BLaER1 treated with 17β-estradiol and CSF1 and Interleukin-3, amounts not matched to agents 10 nM and 100 nM (cell line): ENCODE results near the gene WDR4.

Source experiments
- H3K27ac ChIP-seq, 11 experiments: shearing (Covaris generic); formaldehyde crosslinking; 2 replicates each; pipeline ENCODE4 v1.8.1; 2022
- H3K27me3 ChIP-seq, 11 experiments: shearing (Covaris generic); formaldehyde crosslinking; 2 replicates each; pipeline ENCODE4 v1.8.1; 2022
- H3K36me3 ChIP-seq, 11 experiments: shearing (Covaris generic); formaldehyde crosslinking; 2 replicates each; pipeline ENCODE4 v1.8.1; 2022
- H3K4me1 ChIP-seq, 10 experiments: shearing (Covaris generic); formaldehyde crosslinking; 2 replicates each; pipeline ENCODE4 v1.8.1; 2022
- H3K4me2 ChIP-seq, 11 experiments: shearing (Covaris generic); formaldehyde crosslinking; 2 replicates each; pipeline ENCODE4 v1.8.1; 2022
- H3K4me3 ChIP-seq, 10 experiments: shearing (Covaris generic); formaldehyde crosslinking; 2 replicates each; pipeline ENCODE4 v1.8.1; 2022
- H3K9ac ChIP-seq, 11 experiments: shearing (Covaris generic); formaldehyde crosslinking; 2 replicates each; pipeline ENCODE4 v1.8.1; 2022
- H3K9me3 ChIP-seq, 11 experiments: shearing (Covaris generic); formaldehyde crosslinking; replicated peaks in 1 of 11; 2 replicates each; pipeline ENCODE4 v1.8.1; 2022
- H4K20me1 ChIP-seq, 11 experiments: shearing (Covaris generic); formaldehyde crosslinking; 2 replicates each; pipeline ENCODE4 v1.8.1; 2022
- Cebpa-rat ChIP-seq, 11 experiments: shearing (Covaris generic); IDR thresholded peaks; 2 replicates each; pipeline ENCODE4 v1.8.1; 2022

WDR4 gene

DNA sequence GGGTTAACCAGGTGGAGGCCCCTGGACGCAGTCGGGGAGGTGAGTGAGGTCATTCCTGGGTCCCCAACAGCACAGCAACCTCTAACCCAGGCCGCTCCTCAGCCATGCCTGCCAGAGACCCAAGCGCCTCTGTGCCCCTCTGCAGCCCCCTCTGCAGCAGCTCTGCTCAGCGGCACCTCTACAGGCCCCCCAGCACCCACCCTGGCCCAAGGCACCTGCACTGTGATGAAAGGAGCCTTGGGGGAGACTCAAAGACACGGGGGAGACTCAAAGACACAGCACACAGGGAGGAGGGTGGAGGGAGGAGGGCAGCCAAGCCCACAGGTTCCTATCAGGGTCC, 19.5 kb downstream of the WDR4 start:
- TF ChIP-seq Cebpa-rat (IDR thresholded peaks at IDR 0.05), result no peak
- no peak overlapping the region for H3K27ac ChIP-seq
- no peaks in the 10 kb centered on the region for H3K27me3 ChIP-seq
- H3K4me3 ChIP-seq, result no peak overlapping the region
- no peak overlapping the region for H3K4me2 ChIP-seq
- peaks cover 24 to 77% (median 60%) of the 10 kb centered on the region in 10 experiments for H3K4me1 ChIP-seq
- peaks cover 76 to 97% (median 94%) of the 10 kb centered on the region in 11 experiments for H3K36me3 ChIP-seq
- peaks cover 32 to 98% (median 97%) of the 10 kb centered on the region in 11 experiments for H4K20me1 ChIP-seq
- H3K9ac ChIP-seq, result no peak overlapping the region
- H3K9me3 ChIP-seq, result no peaks in the 10 kb centered on the region

GRCh38 chr21:42858957-42859890, 20.1 kb downstream of the WDR4 start:
- Histone ChIP-seq H3K9ac (peak overlapping the region in 6 of 11 experiments; percentile 5 to 56 (median 27); a peak in 4 of 22 replicates), H4K20me1 (peaks cover 25 to 98% (median 97%) of the 10 kb centered on the region in 11 experiments), H3K27me3 (0 out of 22 replicates have a peak, but pooled peaks cover 0 to 3% (median 0%) of the 10 kb centered on the region in 11 experiments), H3K4me3 (0 out of 20 replicates have a peak overlapping the region, but pooled peaks of 1 of the 10 experiments have one; percentile 0), H3K27ac (peak overlapping the region in 1 of 11 experiments; percentile 8; a peak in 1 of 22 replicates), H3K4me2 (peak overlapping the region in 9 of 11 experiments; percentile 40 to 89 (median 67); a peak in 17 of 22 replicates), H3K36me3 (peaks cover 76 to 97% (median 94%) of the 10 kb centered on the region in 11 experiments), H3K4me1 (peaks cover 24 to 77% (median 61%) of the 10 kb centered on the region in 10 experiments), H3K9me3 (no peaks in the 10 kb centered on the region)
- TF ChIP-seq Cebpa-rat (IDR thresholded peaks at IDR 0.05), result no peak

DNA sequence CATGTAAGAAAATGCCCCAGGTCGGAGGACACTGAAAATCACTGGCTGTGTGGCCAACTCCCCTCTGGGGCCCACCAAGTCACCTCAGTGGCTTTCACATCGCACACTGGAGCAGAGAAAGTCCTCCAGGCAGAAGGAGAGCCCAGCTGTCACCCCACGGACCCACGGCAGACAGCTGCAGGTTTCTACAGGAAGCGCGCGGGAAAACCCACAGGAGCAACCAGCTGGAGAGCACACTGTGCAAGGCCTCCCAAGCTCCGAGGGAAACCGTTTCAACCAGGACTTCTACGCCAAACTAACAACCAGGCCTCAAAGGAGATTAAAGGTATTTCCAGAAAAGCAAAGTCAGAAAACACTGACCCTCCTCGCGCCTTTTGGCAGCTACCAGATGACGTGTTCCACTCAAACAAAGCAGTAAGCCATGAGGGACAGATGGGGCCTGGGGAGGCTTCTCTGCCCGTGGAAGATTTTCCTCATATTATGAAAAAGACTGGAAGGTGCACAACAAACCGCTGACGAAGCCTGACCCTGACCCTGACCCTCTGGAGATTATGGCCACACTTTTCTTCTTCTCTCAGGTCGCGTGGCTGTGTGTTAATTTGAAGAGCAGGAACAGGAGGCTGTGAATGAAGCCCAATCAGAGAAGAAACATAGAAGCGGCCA, 21.0 kb downstream of the WDR4 start:
- no peak for TF ChIP-seq Cebpa-rat (IDR thresholded peaks at IDR 0.05)
- Histone ChIP-seq H3K4me2 (peak overlapping the region; percentile 22 to 89 (median 59); a peak in 20 of 22 replicates), H3K27me3 (peaks cover 0 to 11% (median 0%) of the 10 kb centered on the region in 11 experiments; a peak in 3 of 22 replicates), H3K9me3 (no peaks in the 10 kb centered on the region), H3K4me1 (peaks cover 24 to 81% (median 68%) of the 10 kb centered on the region in 10 experiments), H4K20me1 (peaks cover 24 to 99% (median 98%) of the 10 kb centered on the region in 11 experiments), H3K27ac (peak overlapping the region in 1 of 11 experiments; percentile 8; a peak in 2 of 22 replicates), H3K36me3 (peaks cover 82 to 98% (median 97%) of the 10 kb centered on the region in 11 experiments), H3K9ac (peak overlapping the region in 6 of 11 experiments; percentile 5 to 56 (median 27); a peak in 7 of 22 replicates), H3K4me3 (0 out of 20 replicates have a peak overlapping the region, but pooled peaks of 1 of the 10 experiments have one; percentile 0)

DNA sequence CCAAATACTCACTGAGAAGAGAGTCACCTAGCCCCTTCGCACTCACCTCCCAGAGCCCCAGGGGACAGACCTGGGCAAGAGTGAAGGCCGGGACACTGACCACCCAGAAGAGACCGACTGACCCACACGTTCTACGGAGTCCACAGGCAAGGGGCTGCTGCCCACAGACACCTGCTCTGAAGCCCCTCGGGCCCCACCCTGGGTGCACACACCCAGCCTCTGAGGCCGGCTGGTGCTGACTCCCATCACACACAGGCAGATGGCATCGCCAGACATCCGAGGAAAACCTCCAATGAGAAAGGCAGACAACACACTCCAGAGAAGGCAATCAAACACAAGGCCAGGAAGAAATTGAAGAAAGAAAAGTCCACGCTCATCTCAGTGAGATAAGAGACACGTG, 22.1 kb downstream of the WDR4 start:
- Histone ChIP-seq H3K9me3 (no peaks in the 10 kb centered on the region), H3K27me3 (peaks cover 0 to 11% (median 0%) of the 10 kb centered on the region in 11 experiments; a peak in 3 of 22 replicates), H4K20me1 (peaks cover 24 to 99% (median 98%) of the 10 kb centered on the region in 11 experiments), H3K27ac (no peak overlapping the region), H3K4me1 (peaks cover 24 to 83% (median 73%) of the 10 kb centered on the region in 10 experiments), H3K4me3 (no peak overlapping the region), H3K9ac (peak overlapping the region in 1 of 11 experiments; percentile 26; a peak in 1 of 22 replicates), H3K4me2 (peak overlapping the region in 9 of 11 experiments; percentile 40 to 89 (median 67); a peak in 16 of 22 replicates), H3K36me3 (peaks cover 77 to 98% (median 96%) of the 10 kb centered on the region in 11 experiments)
- no peak for TF ChIP-seq Cebpa-rat (IDR thresholded peaks at IDR 0.05)

GRCh38 chr21:42855937-42856335, 23.4 kb downstream of the WDR4 start:
- H3K9ac ChIP-seq, result 0 out of 22 replicates have a peak overlapping the region, but pooled peaks of 1 of the 11 experiments have one; percentile 29
- H3K9me3 ChIP-seq, result no peaks in the 10 kb centered on the region
- peaks cover 24 to 92% (median 84%) of the 10 kb centered on the region in 10 experiments for H3K4me1 ChIP-seq
- H3K27ac ChIP-seq, result no peak overlapping the region
- H4K20me1 ChIP-seq, result peaks cover 24 to 100% (median 100%) of the 10 kb centered on the region in 11 experiments
- no peak for TF ChIP-seq Cebpa-rat (IDR thresholded peaks at IDR 0.05)
- peaks cover 76 to 100% (median 99%) of the 10 kb centered on the region in 11 experiments for H3K36me3 ChIP-seq
- peak overlapping the region; percentile 38 to 89 (median 65) for H3K4me2 ChIP-seq
- peaks cover 0 to 11% (median 0%) of the 10 kb centered on the region in 11 experiments; a peak in 3 of 22 replicates for H3K27me3 ChIP-seq
- no peak overlapping the region; a peak in 1 of 20 replicates for H3K4me3 ChIP-seq

DNA sequence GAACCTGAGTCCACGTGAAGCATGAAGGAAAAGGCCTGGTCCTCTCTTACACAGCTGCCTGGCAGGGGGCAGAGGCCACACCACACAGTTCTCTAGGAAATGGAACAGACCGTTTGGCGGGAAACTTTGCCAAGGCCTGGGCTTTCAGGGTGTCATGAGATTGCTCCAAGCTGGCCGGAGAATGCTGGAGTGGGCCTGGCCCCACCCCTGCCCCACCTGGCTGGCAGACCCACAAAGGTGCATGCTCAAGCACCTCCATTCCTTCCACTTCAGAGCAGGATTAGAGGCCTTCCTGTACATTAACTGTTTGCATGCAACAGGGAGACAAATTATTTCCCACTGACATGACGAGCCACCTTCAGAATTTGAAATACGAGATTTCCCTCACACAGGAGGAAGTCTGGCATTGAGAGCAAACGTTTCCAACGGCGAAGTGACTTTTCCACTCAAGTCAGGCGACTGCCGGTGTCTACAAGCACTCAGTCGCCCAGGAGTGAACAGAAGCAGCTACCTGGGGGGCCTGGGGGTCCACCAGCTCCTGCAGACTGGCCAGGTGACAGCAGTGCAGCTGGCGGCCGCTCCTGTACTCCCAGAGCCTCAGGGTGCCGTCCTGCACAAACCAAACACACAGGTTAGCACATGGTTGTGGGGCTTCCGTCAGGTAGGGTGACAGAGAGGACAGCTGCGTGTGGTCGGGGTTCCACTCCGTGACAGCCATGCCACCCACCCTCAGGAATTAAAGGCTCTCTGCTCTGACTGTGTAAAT, 24.0 kb downstream of the WDR4 start:
- Histone ChIP-seq H4K20me1 (peaks cover 25 to 100% (median 100%) of the 10 kb centered on the region in 11 experiments), H3K27ac (no peak overlapping the region), H3K4me3 (no peak overlapping the region), H3K9ac (peak overlapping the region in 1 of 11 experiments; percentile 29; a peak in 1 of 22 replicates), H3K4me2 (peak overlapping the region; percentile 38 to 89 (median 65)), H3K4me1 (peaks cover 24 to 97% (median 90%) of the 10 kb centered on the region in 10 experiments), H3K9me3 (no peaks in the 10 kb centered on the region), H3K36me3 (peaks cover 74 to 100% (median 97%) of the 10 kb centered on the region in 11 experiments), H3K27me3 (peaks cover 0 to 11% (median 0%) of the 10 kb centered on the region in 11 experiments; a peak in 3 of 22 replicates)
- TF ChIP-seq Cebpa-rat (IDR thresholded peaks at IDR 0.05), result no peak

GRCh38 chr21:42854246-42855010, 24.9 kb downstream of the WDR4 start:
- peaks cover 29 to 100% (median 100%) of the 10 kb centered on the region in 11 experiments for H4K20me1 ChIP-seq
- no peaks in the 10 kb centered on the region for H3K9me3 ChIP-seq
- H3K27ac ChIP-seq, result no peak overlapping the region
- H3K9ac ChIP-seq, result no peak overlapping the region
- peaks cover 0 to 11% (median 0%) of the 10 kb centered on the region in 11 experiments; a peak in 3 of 22 replicates for H3K27me3 ChIP-seq
- peaks cover 24 to 99% (median 95%) of the 10 kb centered on the region in 10 experiments for H3K4me1 ChIP-seq
- H3K36me3 ChIP-seq, result peaks cover 76 to 100% (median 97%) of the 10 kb centered on the region in 11 experiments
- TF ChIP-seq Cebpa-rat (IDR thresholded peaks at IDR 0.05), result no peak
- no peak overlapping the region for H3K4me3 ChIP-seq
- H3K4me2 ChIP-seq, result peak overlapping the region in 8 of 11 experiments; percentile 51 to 89 (median 70); a peak in 16 of 22 replicates
